Chondrocyte (in vitro differentiated cells): Measurements from ENCODE around the gene ZNF474. TPM values are rescaled to one million over a fixed set of nuclear protein-coding genes. Genes with fewer than 3 reads are reported as not detected.

ENCODE experiments used
- DNase-seq: peaks from one replicate; pipeline ENCODE4 v3.0.0; 2021; ENCODE audit warnings: mixed read lengths, low spot score
- H3K27ac Mint-ChIP-seq: one replicate; pipeline ENCODE4 v1.8.0; 2021; ENCODE audit warnings: mild to moderate bottlenecking, moderate library complexity, mixed read lengths; ENCODE audit not compliant: unreplicated experiment
- H3K27me3 Mint-ChIP-seq: 2 replicates; pipeline ENCODE4 v1.8.0; 2021; ENCODE audit warnings: low read depth, mixed read lengths
- H3K36me3 Mint-ChIP-seq: 2 replicates; pipeline ENCODE4 v1.8.0; 2021; ENCODE audit warnings: low read depth, mixed read lengths
- H3K4me1 Mint-ChIP-seq: 2 replicates; pipeline ENCODE4 v1.8.0; 2021; ENCODE audit warnings: low read depth, mild to moderate bottlenecking, mixed read lengths
- H3K4me3 Mint-ChIP-seq: one replicate; pipeline ENCODE4 v1.8.0; 2021; ENCODE audit warnings: mild to moderate bottlenecking, moderate library complexity, mixed read lengths; ENCODE audit not compliant: unreplicated experiment
- H3K9me3 Mint-ChIP-seq: 2 replicates; pipeline ENCODE4 v1.8.0; 2021; ENCODE audit warnings: low read depth, mixed read lengths
- total RNA-seq: library from RNA; stranded (reverse); gene quantifications from 3 replicates; pipeline ENCODE4 v1.2.1, GENCODE V29; 2021
- TF ChIP-seq, protein P1 (sequence below): fragments of 200-600 bp; sonication (generic); IDR thresholded peaks from 2 replicates; pipeline ENCODE4 v1.5.0; 2021; ENCODE audit warnings: antibody characterized with exemption, mild to moderate bottlenecking, moderate library complexity

ZNF474 gene
- total RNA-seq, 1 donor from 2014 or later = 0.25 TPM

DNA sequence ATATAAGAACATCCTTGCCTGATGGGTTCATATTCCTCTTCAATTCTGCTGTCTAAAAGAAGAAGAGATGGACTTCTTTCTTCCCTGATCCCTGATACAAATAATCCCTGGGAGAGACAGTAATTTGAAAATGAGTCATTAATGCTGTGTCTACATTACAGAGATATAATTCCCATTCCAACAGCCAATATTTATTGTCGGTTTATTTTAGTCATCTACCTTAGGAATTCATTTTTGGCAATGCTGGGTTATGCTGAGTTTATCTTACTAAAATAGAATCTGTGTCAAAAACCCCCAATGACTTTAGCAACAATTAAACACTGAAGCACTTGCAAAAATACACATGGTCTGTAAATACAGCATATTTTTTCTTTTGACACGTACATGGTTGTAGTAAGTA lies 23.9 kb downstream of the ZNF474 start:
- Mint-ChIP-seq H3K27ac (peak overlapping the region; percentile 92), H3K36me3 (no peaks in the 10 kb centered on the region), H3K9me3 (no peaks in the 10 kb centered on the region), H3K4me1 (peaks cover 69% of the 10 kb centered on the region), H3K27me3 (no peaks in the 10 kb centered on the region), H3K4me3 (no peak overlapping the region)
- TF ChIP-seq, protein P1, sequence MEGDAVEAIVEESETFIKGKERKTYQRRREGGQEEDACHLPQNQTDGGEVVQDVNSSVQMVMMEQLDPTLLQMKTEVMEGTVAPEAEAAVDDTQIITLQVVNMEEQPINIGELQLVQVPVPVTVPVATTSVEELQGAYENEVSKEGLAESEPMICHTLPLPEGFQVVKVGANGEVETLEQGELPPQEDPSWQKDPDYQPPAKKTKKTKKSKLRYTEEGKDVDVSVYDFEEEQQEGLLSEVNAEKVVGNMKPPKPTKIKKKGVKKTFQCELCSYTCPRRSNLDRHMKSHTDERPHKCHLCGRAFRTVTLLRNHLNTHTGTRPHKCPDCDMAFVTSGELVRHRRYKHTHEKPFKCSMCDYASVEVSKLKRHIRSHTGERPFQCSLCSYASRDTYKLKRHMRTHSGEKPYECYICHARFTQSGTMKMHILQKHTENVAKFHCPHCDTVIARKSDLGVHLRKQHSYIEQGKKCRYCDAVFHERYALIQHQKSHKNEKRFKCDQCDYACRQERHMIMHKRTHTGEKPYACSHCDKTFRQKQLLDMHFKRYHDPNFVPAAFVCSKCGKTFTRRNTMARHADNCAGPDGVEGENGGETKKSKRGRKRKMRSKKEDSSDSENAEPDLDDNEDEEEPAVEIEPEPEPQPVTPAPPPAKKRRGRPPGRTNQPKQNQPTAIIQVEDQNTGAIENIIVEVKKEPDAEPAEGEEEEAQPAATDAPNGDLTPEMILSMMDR = no peak
- no peak for DNase-seq

DNA sequence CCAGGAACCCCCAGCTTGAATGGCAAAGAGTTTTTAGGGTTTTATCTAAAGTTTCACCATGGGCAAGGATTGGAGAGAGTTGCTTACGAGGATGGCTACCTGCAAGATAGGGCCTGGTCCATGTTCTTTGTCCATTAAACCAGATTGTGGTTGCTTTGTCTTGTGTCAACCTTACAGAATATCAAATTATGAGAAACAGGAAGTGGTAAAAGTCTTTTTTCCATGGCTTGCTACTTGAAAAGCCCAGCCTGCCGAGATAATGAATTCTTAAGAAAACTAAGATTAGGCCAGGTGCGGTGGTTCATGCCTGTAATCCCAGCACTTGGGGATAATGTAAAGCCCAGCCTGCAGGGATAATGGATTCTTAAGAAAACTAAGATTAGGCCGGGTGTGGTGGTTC lies 24.4 kb downstream of the ZNF474 start:
- H3K36me3 Mint-ChIP-seq = no peaks in the 10 kb centered on the region
- H3K9me3 Mint-ChIP-seq = no peaks in the 10 kb centered on the region
- TF ChIP-seq, protein P1 = no peak
- H3K4me1 Mint-ChIP-seq = peaks cover 69% of the 10 kb centered on the region
- peak overlapping the region; percentile 92 for H3K27ac Mint-ChIP-seq
- H3K4me3 Mint-ChIP-seq = no peak overlapping the region
- no peak for DNase-seq
- no peaks in the 10 kb centered on the region for H3K27me3 Mint-ChIP-seq

DNA sequence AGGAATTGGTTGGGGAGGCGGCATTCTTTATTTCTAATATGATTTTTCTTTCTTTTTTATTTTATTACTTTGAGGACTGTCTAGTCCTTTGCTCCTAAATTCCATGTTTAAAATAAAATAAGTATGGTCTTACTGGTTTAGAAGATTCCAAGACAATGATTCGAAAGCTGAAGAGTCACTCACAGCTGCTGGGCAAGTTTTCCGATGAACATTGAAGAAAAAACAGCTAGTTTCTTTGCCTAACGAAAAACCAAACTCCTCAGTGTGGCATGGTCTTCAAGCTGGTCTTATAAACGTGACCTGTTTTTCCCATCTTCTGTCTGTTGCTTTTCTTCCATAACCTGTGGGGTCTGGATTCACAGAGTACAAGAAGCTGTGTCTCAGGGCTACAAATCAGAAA lies 25.1 kb downstream of the ZNF474 start:
- no peaks in the 10 kb centered on the region for H3K27me3 Mint-ChIP-seq
- no peaks in the 10 kb centered on the region for H3K9me3 Mint-ChIP-seq
- H3K36me3 Mint-ChIP-seq = no peaks in the 10 kb centered on the region
- no peak for DNase-seq
- H3K27ac Mint-ChIP-seq = peak overlapping the region; percentile 92
- no peak overlapping the region for H3K4me3 Mint-ChIP-seq
- H3K4me1 Mint-ChIP-seq = peaks cover 64% of the 10 kb centered on the region
- TF ChIP-seq, protein P1 = no peak

DNA sequence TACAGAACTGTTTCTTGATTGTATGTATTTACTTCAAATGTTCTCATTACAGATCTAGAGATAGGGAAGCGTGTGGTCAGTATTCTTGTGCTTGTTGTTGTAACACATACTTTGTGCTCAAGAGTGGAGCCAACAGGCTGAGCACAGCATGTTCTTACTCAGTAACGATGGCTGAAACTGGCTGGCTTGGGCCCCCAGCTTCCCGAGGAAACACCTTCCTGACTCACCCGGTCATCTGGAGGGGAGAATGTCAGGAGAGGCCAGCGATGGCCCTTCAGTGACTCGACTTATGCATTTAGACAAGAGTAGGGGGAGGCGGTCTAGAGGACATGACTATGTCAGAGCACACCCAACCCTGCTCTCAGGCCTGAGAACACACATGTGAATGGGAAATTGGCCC lies 25.6 kb downstream of the ZNF474 start:
- Mint-ChIP-seq H3K36me3 (no peaks in the 10 kb centered on the region), H3K27me3 (no peaks in the 10 kb centered on the region), H3K4me3 (no peak overlapping the region), H3K9me3 (no peaks in the 10 kb centered on the region), H3K4me1 (peaks cover 60% of the 10 kb centered on the region), H3K27ac (peak overlapping the region; percentile 92)
- TF ChIP-seq, protein P1 = peak; percentile 18
- no peak for DNase-seq

DNA sequence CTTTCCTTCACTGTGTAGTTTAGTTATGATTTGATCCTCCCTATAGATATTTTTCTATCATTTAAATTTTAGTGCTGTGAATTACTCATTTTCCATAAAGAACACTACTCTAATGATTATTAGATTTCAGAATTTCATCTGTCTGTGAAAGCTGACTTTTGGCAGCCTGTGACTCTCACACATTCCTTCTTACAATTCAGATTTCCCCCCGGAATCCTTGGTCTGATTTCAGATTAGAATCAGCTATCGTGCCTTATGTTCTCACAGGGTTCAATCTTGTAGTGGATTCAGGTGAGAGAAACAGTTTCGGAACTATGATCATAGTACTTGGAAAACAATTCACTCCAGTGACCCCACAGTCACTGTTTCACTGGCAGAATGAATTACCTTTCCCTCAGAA lies 26.2 kb downstream of the ZNF474 start:
- Mint-ChIP-seq H3K36me3 (no peaks in the 10 kb centered on the region), H3K27me3 (no peaks in the 10 kb centered on the region), H3K4me3 (no peak overlapping the region), H3K4me1 (peaks cover 54% of the 10 kb centered on the region), H3K27ac (peak overlapping the region; percentile 46), H3K9me3 (no peaks in the 10 kb centered on the region)
- no peak for DNase-seq
- TF ChIP-seq, protein P1 = no peak
